PC-3 (cell line): ENCODE measurements around the gene ATG4B.

Source experiments
- CTCF ChIP-seq: fragments of 300-600 bp; sonication (generic); conservative IDR thresholded peaks from 2 replicates; pipeline ENCODE4 v1.5.1; 2017; ENCODE audit warnings: antibody characterized with exemption, low read depth, mild to moderate bottlenecking, low read length
- EZH2 ChIP-seq: fragments of 300-600 bp; sonication (generic); IDR thresholded peaks from one replicate; pipeline ENCODE4 v1.6.1; 2017; ENCODE audit warnings: antibody characterized with exemption, mild to moderate bottlenecking, low read length; ENCODE audit not compliant: unreplicated experiment
- EZH2phosphoT487 ChIP-seq: fragments of 300-600 bp; sonication (generic); IDR thresholded peaks from 2 replicates; pipeline ENCODE4 v1.6.1; 2018; ENCODE audit warnings: mild to moderate bottlenecking, antibody characterized with exemption, low read length, borderline replicate concordance

- TF ChIP-seq EZH2phosphoT487 (peak; percentile 66), CTCF (no peak), EZH2 (no peak)
Measured at GRCh38 chr2:241701399-241702154, 64.1 kb downstream of the ATG4B start, which contains the start of gene ING5.
